ENCODE measurements around the gene MAN2A1.

- TF ChIP-seq TAF1 (IDR thresholded peaks at IDR 0.05; ENCODE audit: borderline replicate concordance, insufficient read depth, low read length) (no peak), FOXP2 (optimal IDR thresholded peaks at IDR 0.05; ENCODE audit: borderline replicate concordance, extremely low read depth, extremely low read length, insufficient read depth) (no peak)
Observed at GRCh38 chr5:109669991-109670706, 19.6 kb upstream of the MAN2A1 start.

Measured in PFSK-1 (cell line).